ENCODE results near the gene CARNS1. TPM values are rescaled to one million over a fixed set of nuclear protein-coding genes. Genes with fewer than 3 reads are reported as not detected.
A peak's percentile ranks its signal among the peaks of the same experiment; 100 is the strongest.

The CARNS1 gene
- total RNA-seq, 2 experiments from 2014 or later, result 0.76 to 1.1 TPM

GRCh38 chr11:67445515-67445914, 30.0 kb downstream of the CARNS1 start:
- Mint-ChIP-seq H3K9me3 (no peaks in the 10 kb centered on the region), H3K27ac (peak overlapping the region; percentile 82), H3K4me1 (peaks cover 72% of the 10 kb centered on the region), H3K27me3 (peaks cover 2% of the 10 kb centered on the region), H3K36me3 (ENCODE audit: low read depth) (peaks cover 4% of the 10 kb centered on the region), H3K4me3 (peak overlapping the region; percentile 9)
- ChIA-PET POLR2A (interaction anchor here (1.0 to 1.9 kb wide), 4 partner anchors 9 to 59 kb away, joined by 3 to 13 read pairs (median 6); partner anchors contain the start of genes PITPNM1 and PTPRCAP), CTCF (no interaction called here)
- no peak for DNase-seq

- Mint-ChIP-seq H3K27ac (peak overlapping the region; percentile 47), H3K9me3 (no peaks in the 10 kb centered on the region), H3K4me3 (no peak overlapping the region), H3K4me1 (peaks cover 52% of the 10 kb centered on the region), H3K27me3 (peaks cover 5% of the 10 kb centered on the region), H3K36me3 (ENCODE audit: low read depth) (no peaks in the 10 kb centered on the region)
- POLR2A ChIA-PET, result interaction anchor here (1.0 to 5.5 kb wide), 5 partner anchors 10 to 20 kb away, joined by 3 to 59 read pairs (median 4); partner anchors contain the start of genes PTPRCAP and RPS6KB2
- CTCF ChIA-PET, result interaction anchor here (1.0 kb wide), 1 partner anchor 9 kb away, joined by 3 read pairs; no protein-coding TSS in a partner anchor
- DNase-seq, result no peak
Observed at GRCh38 chr11:67448220-67448609, 32.7 kb downstream of the CARNS1 start.

GRCh38 chr11:67449116-67449844, 33.8 kb downstream of the CARNS1 start:
- Mint-ChIP-seq H3K36me3 (ENCODE audit: low read depth) (no peaks in the 10 kb centered on the region), H3K27me3 (peaks cover 5% of the 10 kb centered on the region), H3K4me1 (peaks cover 48% of the 10 kb centered on the region), H3K4me3 (no peak overlapping the region), H3K9me3 (no peaks in the 10 kb centered on the region), H3K27ac (no peak overlapping the region)
- ChIA-PET POLR2A (interaction anchor here (1.1 to 5.5 kb wide), 4 partner anchors 11 to 21 kb away, joined by 3 to 59 read pairs (median 6); partner anchors contain the start of genes PTPRCAP and RPS6KB2), CTCF (interaction anchor here (0.9 kb wide), 1 partner anchor 48 kb away, joined by 3 read pairs; the partner anchor contains the start of gene PPP1CA)
- DNase-seq, result no peak

GRCh38 chr11:67450796-67451657, 35.5 kb downstream of the CARNS1 start:
- DNase-seq, result no peak
- ChIA-PET POLR2A (interaction anchor here (0.9 to 5.5 kb wide), 8 partner anchors 9 to 133 kb away, joined by 3 to 59 read pairs (median 6); partner anchors contain the start of genes AIP, PTPRCAP and TMEM134), CTCF (no interaction called here)
- no peaks in the 10 kb centered on the region for H3K9me3 Mint-ChIP-seq
- peaks cover 5% of the 10 kb centered on the region for H3K27me3 Mint-ChIP-seq
- H3K36me3 Mint-ChIP-seq (ENCODE audit: low read depth), result no peaks in the 10 kb centered on the region
- H3K4me1 Mint-ChIP-seq, result peaks cover 30% of the 10 kb centered on the region
- no peak overlapping the region for H3K27ac Mint-ChIP-seq
- H3K4me3 Mint-ChIP-seq, result no peak overlapping the region

GRCh38 chr11:67451658-67451976, 36.1 kb downstream of the CARNS1 start:
- peaks cover 5% of the 10 kb centered on the region for H3K27me3 Mint-ChIP-seq
- no peak overlapping the region for H3K4me3 Mint-ChIP-seq
- ChIA-PET POLR2A (interaction anchor here (1.0 to 5.5 kb wide), 6 partner anchors 11 to 33 kb away, joined by 3 to 59 read pairs (median 6); partner anchors contain the start of genes AIP, PTPRCAP and TMEM134), CTCF (no interaction called here)
- H3K9me3 Mint-ChIP-seq, result no peaks in the 10 kb centered on the region
- H3K36me3 Mint-ChIP-seq (ENCODE audit: low read depth), result no peaks in the 10 kb centered on the region
- no peak overlapping the region for H3K27ac Mint-ChIP-seq
- peaks cover 24% of the 10 kb centered on the region for H3K4me1 Mint-ChIP-seq
- no peak for DNase-seq

- Mint-ChIP-seq H3K4me3 (no peak within 1 kb of the TSS), H3K27me3 (peaks cover 5% of the 10 kb centered on the region), H3K9me3 (no peaks in the 10 kb centered on the region), H3K36me3 (ENCODE audit: low read depth) (no peaks in the 10 kb centered on the region), H3K27ac (no peak within 1 kb of the TSS), H3K4me1 (peaks cover 18% of the 10 kb centered on the region)
- CTCF ChIA-PET, result no interaction called here
- no peak for DNase-seq
- POLR2A ChIA-PET, result interaction anchor here (1.0 to 5.5 kb wide), 5 partner anchors 13 to 34 kb away, joined by 3 to 59 read pairs (median 4); partner anchors contain the start of genes AIP, PTPRCAP and TMEM134
Observed at GRCh38 chr11:67452141-67452952, 36.9 kb downstream of the CARNS1 start, which contains the start of gene GPR152. Gene GPR152 (minus strand): TSS chr11:67452729. CDS start chr11:67452724, 5 bp downstream.

- Mint-ChIP-seq H3K4me3 (no peak overlapping the region), H3K27ac (no peak overlapping the region), H3K4me1 (peaks cover 7% of the 10 kb centered on the region), H3K27me3 (peaks cover 5% of the 10 kb centered on the region), H3K9me3 (no peaks in the 10 kb centered on the region), H3K36me3 (ENCODE audit: low read depth) (no peaks in the 10 kb centered on the region)
- no peak for DNase-seq
- ChIA-PET POLR2A (no interaction called here), CTCF (no interaction called here)
Observed at GRCh38 chr11:67453816-67454732, 38.6 kb downstream of the CARNS1 start.

GRCh38 chr11:67455054-67455453, 39.6 kb downstream of the CARNS1 start, which contains the start of gene CABP4:
Gene CABP4 (plus strand): TSS chr11:67455354. CDS start chr11:67455424, 70 bp downstream.
- ChIA-PET POLR2A (no interaction called here), CTCF (no interaction called here)
- DNase-seq, result no peak
- Mint-ChIP-seq H3K4me3 (no peak within 1 kb of the TSS), H3K27me3 (peaks cover 6% of the 10 kb centered on the region), H3K4me1 (peaks cover 6% of the 10 kb centered on the region), H3K36me3 (ENCODE audit: low read depth) (no peaks in the 10 kb centered on the region), H3K9me3 (no peaks in the 10 kb centered on the region), H3K27ac (no peak within 1 kb of the TSS)

GRCh38 chr11:67456068-67456705, 40.7 kb downstream of the CARNS1 start:
- POLR2A ChIA-PET, result interaction anchor here (1.0 to 1.6 kb wide), 3 partner anchors 12 to 104 kb away, joined by 3 to 4 read pairs (median 3); partner anchors contain the start of gene PTPRCAP
- H3K4me3 Mint-ChIP-seq, result no peak overlapping the region
- no peaks in the 10 kb centered on the region for H3K9me3 Mint-ChIP-seq
- CTCF ChIA-PET, result no interaction called here
- H3K4me1 Mint-ChIP-seq, result peaks cover 6% of the 10 kb centered on the region
- DNase-seq, result no peak
- H3K27ac Mint-ChIP-seq, result no peak overlapping the region
- no peaks in the 10 kb centered on the region for H3K36me3 Mint-ChIP-seq (ENCODE audit: low read depth)
- peaks cover 7% of the 10 kb centered on the region for H3K27me3 Mint-ChIP-seq

GRCh38 chr11:67457453-67457852, 42.0 kb downstream of the CARNS1 start:
- Mint-ChIP-seq H3K36me3 (ENCODE audit: low read depth) (no peaks in the 10 kb centered on the region), H3K4me1 (peaks cover 3% of the 10 kb centered on the region), H3K4me3 (no peak overlapping the region), H3K9me3 (no peaks in the 10 kb centered on the region), H3K27me3 (peaks cover 4% of the 10 kb centered on the region), H3K27ac (no peak overlapping the region)
- ChIA-PET CTCF (interaction anchor here (1.5 kb wide), 1 partner anchor 76 kb away, joined by 4 read pairs; no protein-coding TSS in a partner anchor), POLR2A (interaction anchor here (1.6 to 2.0 kb wide), 2 partner anchors 10 to 20 kb away, joined by 4 to 5 read pairs; partner anchors contain the start of gene PTPRCAP)
- DNase-seq, result no peak

GRCh38 chr11:67458266-67458665, 42.8 kb downstream of the CARNS1 start:
- POLR2A ChIA-PET, result interaction anchor here (1.0 to 2.1 kb wide), 3 partner anchors 11 to 21 kb away, joined by 3 to 8 read pairs (median 5); partner anchors contain the start of genes PTPRCAP and TMEM134
- CTCF ChIA-PET, result interaction anchor here (1.5 kb wide), 1 partner anchor 77 kb away, joined by 4 read pairs; no protein-coding TSS in a partner anchor
- H3K4me3 Mint-ChIP-seq, result no peak overlapping the region
- H3K27ac Mint-ChIP-seq, result no peak overlapping the region
- H3K9me3 Mint-ChIP-seq, result no peaks in the 10 kb centered on the region
- peaks cover 4% of the 10 kb centered on the region for H3K27me3 Mint-ChIP-seq
- no peak for DNase-seq
- H3K36me3 Mint-ChIP-seq (ENCODE audit: low read depth), result no peaks in the 10 kb centered on the region
- H3K4me1 Mint-ChIP-seq, result peaks cover 3% of the 10 kb centered on the region

Data from activated CD4-positive, alpha-beta memory T cell treated with anti-CD3 and anti-CD28 coated beads, Interleukin-2, amount 10 ng/mL, durations not matched to agents 7 days and 5 days (primary cell).